NCI-H2227 treated with DMSO at 0.1 percent for 48 hours (cell line): Measurements from ENCODE around the gene GGT5.
"Not testable (repeated sequence)": the region's sequence is repeated elsewhere in the genome, so short reads cannot be mapped to it uniquely, and the experiment has no call there.

Source experiments
- DNase-seq: peaks from one replicate; lab custom pipeline; 2025; lab: John Stamatoyannopoulos, UW

Gene GGT5

GRCh38 chr22:24232725-24233124, 12.2 kb downstream of the GGT5 start:
- DNase-seq, result no peak

GRCh38 chr22:24232124-24232523, 12.8 kb downstream of the GGT5 start:
- no peak for DNase-seq

- DNase-seq, result no peak
These were observed 13.2 kb downstream of the GGT5 start for GRCh38 chr22:24231706-24232105.

GRCh38 chr22:24230911-24231656, 13.8 kb downstream of the GGT5 start:
- no peak for DNase-seq

GRCh38 chr22:24225951-24226350, 18.9 kb downstream of the GGT5 start:
- no peak for DNase-seq

GRCh38 chr22:24225044-24225601, 19.8 kb downstream of the GGT5 start:
- no peak for DNase-seq

GRCh38 chr22:24224468-24224867, 20.4 kb downstream of the GGT5 start:
- DNase-seq, result no peak

GRCh38 chr22:24219750-24220149, 25.1 kb downstream of the GGT5 start:
- no peak for DNase-seq

- DNase-seq, result no peak
These were observed 27.5 kb downstream of the GGT5 start for GRCh38 chr22:24217384-24217783.

- no peak for DNase-seq
These were observed 28.2 kb downstream of the GGT5 start for GRCh38 chr22:24216541-24217209.

GRCh38 chr22:24214467-24215285, 30.2 kb downstream of the GGT5 start:
- DNase-seq, result no peak

GRCh38 chr22:24213111-24213510, 31.8 kb downstream of the GGT5 start:
- not testable (repeated sequence) for DNase-seq

GRCh38 chr22:24211716-24212115, 33.2 kb downstream of the GGT5 start:
- not testable (repeated sequence) for DNase-seq

- not testable (repeated sequence) for DNase-seq
These were observed 34.5 kb downstream of the GGT5 start for GRCh38 chr22:24210409-24210808.

GRCh38 chr22:24209687-24210086, 35.2 kb downstream of the GGT5 start:
- no peak for DNase-seq

- no peak for DNase-seq
These were observed 35.9 kb downstream of the GGT5 start for GRCh38 chr22:24209016-24209415.

- no peak for DNase-seq
These were observed 36.7 kb downstream of the GGT5 start for GRCh38 chr22:24208012-24208749.

- DNase-seq, result no peak
These were observed 37.4 kb downstream of the GGT5 start for GRCh38 chr22:24207264-24208011.

GRCh38 chr22:24206460-24207263, 38.2 kb downstream of the GGT5 start:
- DNase-seq, result not testable (repeated sequence)
